ENCODE results near the gene IGF1R. TPM values are rescaled to one million over a fixed set of nuclear protein-coding genes. Genes with fewer than 3 reads are reported as not detected.

Gene IGF1R
- total RNA-seq (2014; rRNA removed; shearing (Covaris generic); ENCODE audit: low replicate concordance): 0.56 and 5.4 TPM in 2 replicates

GRCh38 chr15:98647774-98648653 lies at the start of gene IGF1R:
IGF1R (plus strand) TSS chr15:98648539; CDS start chr15:98649582, 1,043 bp downstream.
- Histone ChIP-seq H3K27ac (ENCODE audit: low read length) (no peak within 1 kb of the TSS), H3K9me2 (replicated peaks; ENCODE audit: insufficient read depth, low read length) (no peaks in the 10 kb centered on the region), H3K4me1 (ENCODE audit: low read length) (peaks cover 9% of the 10 kb centered on the region), H3K36me3 (ENCODE audit: insufficient read depth, low read length) (no peaks in the 10 kb centered on the region), H3K27me3 (ENCODE audit: low read length) (0 out of 2 replicates have a peak, but pooled peaks cover 2% of the 10 kb centered on the region), H3K4me2 (ENCODE audit: low read depth, low read length, poor library complexity, severe bottlenecking) (peak within 1 kb of the TSS; percentile 93), H3K9me3 (ENCODE audit: low read length) (no peaks in the 10 kb centered on the region), H4K20me1 (ENCODE audit: insufficient read depth, low read depth, low read length) (no peaks in the 10 kb centered on the region), H3K4me3 (ENCODE audit: low read length) (peak within 1 kb of the TSS; percentile 69), H2AFZ (ENCODE audit: low read length) (peak within 1 kb of the TSS; percentile 94), H3K9ac (ENCODE audit: low read length) (peak within 1 kb of the TSS; percentile 71), H3K79me2 (ENCODE audit: low read length) (no peaks in the 10 kb centered on the region)
- peak; percentile 95 for DNase-seq

GRCh38 chr15:98599909-98600691 lies 48.2 kb upstream of the IGF1R start:
- H3K4me2 ChIP-seq (ENCODE audit: low read depth, low read length, poor library complexity, severe bottlenecking): peak overlapping the region; percentile 24
- H3K4me1 ChIP-seq (ENCODE audit: low read length): no peaks in the 10 kb centered on the region
- no peak overlapping the region for H3K4me3 ChIP-seq (ENCODE audit: low read length)
- H3K27ac ChIP-seq (ENCODE audit: low read length): no peak overlapping the region
- H3K79me2 ChIP-seq (ENCODE audit: low read length): no peaks in the 10 kb centered on the region
- no peaks in the 10 kb centered on the region for H3K36me3 ChIP-seq (ENCODE audit: insufficient read depth, low read length)
- H2AFZ ChIP-seq (ENCODE audit: low read length): no peak overlapping the region
- H4K20me1 ChIP-seq (ENCODE audit: insufficient read depth, low read depth, low read length): no peaks in the 10 kb centered on the region
- H3K27me3 ChIP-seq (ENCODE audit: low read length): no peaks in the 10 kb centered on the region
- DNase-seq: no peak
- no peaks in the 10 kb centered on the region for H3K9me2 ChIP-seq (replicated peaks; ENCODE audit: insufficient read depth, low read length)
- H3K9ac ChIP-seq (ENCODE audit: low read length): no peak overlapping the region
- H3K9me3 ChIP-seq (ENCODE audit: low read length): no peaks in the 10 kb centered on the region

- H4K20me1 ChIP-seq (ENCODE audit: insufficient read depth, low read depth, low read length): no peaks in the 10 kb centered on the region
- H3K27ac ChIP-seq (ENCODE audit: low read length): no peak overlapping the region
- no peaks in the 10 kb centered on the region for H3K9me3 ChIP-seq (ENCODE audit: low read length)
- no peaks in the 10 kb centered on the region for H3K36me3 ChIP-seq (ENCODE audit: insufficient read depth, low read length)
- no peaks in the 10 kb centered on the region for H3K79me2 ChIP-seq (ENCODE audit: low read length)
- H3K9ac ChIP-seq (ENCODE audit: low read length): no peak overlapping the region
- H3K27me3 ChIP-seq (ENCODE audit: low read length): no peaks in the 10 kb centered on the region
- no peak overlapping the region for H2AFZ ChIP-seq (ENCODE audit: low read length)
- H3K4me2 ChIP-seq (ENCODE audit: low read depth, low read length, poor library complexity, severe bottlenecking): no peak overlapping the region
- no peak for DNase-seq
- H3K4me3 ChIP-seq (ENCODE audit: low read length): no peak overlapping the region
- H3K4me1 ChIP-seq (ENCODE audit: low read length): no peaks in the 10 kb centered on the region
- H3K9me2 ChIP-seq (replicated peaks; ENCODE audit: insufficient read depth, low read length): no peaks in the 10 kb centered on the region
Observed at GRCh38 chr15:98604983-98605382, 43.4 kb upstream of the IGF1R start.

GRCh38 chr15:98609144-98609852 lies 39.0 kb upstream of the IGF1R start:
- Histone ChIP-seq H3K9me3 (ENCODE audit: low read length) (no peaks in the 10 kb centered on the region), H3K4me3 (ENCODE audit: low read length) (no peak overlapping the region), H3K4me2 (ENCODE audit: low read depth, low read length, poor library complexity, severe bottlenecking) (no peak overlapping the region), H3K9ac (ENCODE audit: low read length) (no peak overlapping the region), H3K9me2 (replicated peaks; ENCODE audit: insufficient read depth, low read length) (no peaks in the 10 kb centered on the region), H4K20me1 (ENCODE audit: insufficient read depth, low read depth, low read length) (no peaks in the 10 kb centered on the region), H2AFZ (ENCODE audit: low read length) (no peak overlapping the region), H3K79me2 (ENCODE audit: low read length) (no peaks in the 10 kb centered on the region), H3K4me1 (ENCODE audit: low read length) (no peaks in the 10 kb centered on the region), H3K27me3 (ENCODE audit: low read length) (no peaks in the 10 kb centered on the region), H3K36me3 (ENCODE audit: insufficient read depth, low read length) (no peaks in the 10 kb centered on the region), H3K27ac (ENCODE audit: low read length) (no peak overlapping the region)
- no peak for DNase-seq

- Histone ChIP-seq H3K4me3 (ENCODE audit: low read length) (no peak overlapping the region), H3K9me3 (ENCODE audit: low read length) (no peaks in the 10 kb centered on the region), H3K79me2 (ENCODE audit: low read length) (no peaks in the 10 kb centered on the region), H3K27ac (ENCODE audit: low read length) (no peak overlapping the region), H3K27me3 (ENCODE audit: low read length) (no peaks in the 10 kb centered on the region), H3K9me2 (replicated peaks; ENCODE audit: insufficient read depth, low read length) (no peaks in the 10 kb centered on the region), H3K4me1 (ENCODE audit: low read length) (no peaks in the 10 kb centered on the region), H3K9ac (ENCODE audit: low read length) (no peak overlapping the region), H3K36me3 (ENCODE audit: insufficient read depth, low read length) (no peaks in the 10 kb centered on the region), H3K4me2 (ENCODE audit: low read depth, low read length, poor library complexity, severe bottlenecking) (no peak overlapping the region), H4K20me1 (ENCODE audit: insufficient read depth, low read depth, low read length) (no peaks in the 10 kb centered on the region), H2AFZ (ENCODE audit: low read length) (no peak overlapping the region)
- DNase-seq: no peak
Observed at GRCh38 chr15:98610991-98611390, 37.3 kb upstream of the IGF1R start.

GRCh38 chr15:98611808-98612207 lies 36.5 kb upstream of the IGF1R start:
- Histone ChIP-seq H3K4me1 (ENCODE audit: low read length) (no peaks in the 10 kb centered on the region), H3K27ac (ENCODE audit: low read length) (no peak overlapping the region), H3K27me3 (ENCODE audit: low read length) (no peaks in the 10 kb centered on the region), H2AFZ (ENCODE audit: low read length) (no peak overlapping the region), H3K79me2 (ENCODE audit: low read length) (no peaks in the 10 kb centered on the region), H3K9me2 (replicated peaks; ENCODE audit: insufficient read depth, low read length) (no peaks in the 10 kb centered on the region), H3K36me3 (ENCODE audit: insufficient read depth, low read length) (no peaks in the 10 kb centered on the region), H4K20me1 (ENCODE audit: insufficient read depth, low read depth, low read length) (no peaks in the 10 kb centered on the region), H3K4me3 (ENCODE audit: low read length) (no peak overlapping the region), H3K9me3 (ENCODE audit: low read length) (no peaks in the 10 kb centered on the region), H3K9ac (ENCODE audit: low read length) (no peak overlapping the region), H3K4me2 (ENCODE audit: low read depth, low read length, poor library complexity, severe bottlenecking) (no peak overlapping the region)
- DNase-seq: no peak

- DNase-seq: no peak
- Histone ChIP-seq H3K9me2 (replicated peaks; ENCODE audit: insufficient read depth, low read length) (no peaks in the 10 kb centered on the region), H3K27ac (ENCODE audit: low read length) (no peak overlapping the region), H3K4me2 (ENCODE audit: low read depth, low read length, poor library complexity, severe bottlenecking) (no peak overlapping the region), H3K4me3 (ENCODE audit: low read length) (no peak overlapping the region), H2AFZ (ENCODE audit: low read length) (no peak overlapping the region), H3K9ac (ENCODE audit: low read length) (no peak overlapping the region), H3K36me3 (ENCODE audit: insufficient read depth, low read length) (no peaks in the 10 kb centered on the region), H3K79me2 (ENCODE audit: low read length) (no peaks in the 10 kb centered on the region), H3K27me3 (ENCODE audit: low read length) (no peaks in the 10 kb centered on the region), H3K9me3 (ENCODE audit: low read length) (no peaks in the 10 kb centered on the region), H4K20me1 (ENCODE audit: insufficient read depth, low read depth, low read length) (no peaks in the 10 kb centered on the region), H3K4me1 (ENCODE audit: low read length) (no peaks in the 10 kb centered on the region)
Observed at GRCh38 chr15:98612490-98613110, 35.7 kb upstream of the IGF1R start.

Measured in Karpas-422 (cell line).